GM19238 (cell line): ENCODE measurements around the gene PARP3.

Source experiments
- DNase-seq: peaks from one replicate; pipeline ENCODE4 v3.0.0; 2011; ENCODE audit warnings: low spot score; ENCODE audit not compliant: insufficient read length

The PARP3 gene

DNA sequence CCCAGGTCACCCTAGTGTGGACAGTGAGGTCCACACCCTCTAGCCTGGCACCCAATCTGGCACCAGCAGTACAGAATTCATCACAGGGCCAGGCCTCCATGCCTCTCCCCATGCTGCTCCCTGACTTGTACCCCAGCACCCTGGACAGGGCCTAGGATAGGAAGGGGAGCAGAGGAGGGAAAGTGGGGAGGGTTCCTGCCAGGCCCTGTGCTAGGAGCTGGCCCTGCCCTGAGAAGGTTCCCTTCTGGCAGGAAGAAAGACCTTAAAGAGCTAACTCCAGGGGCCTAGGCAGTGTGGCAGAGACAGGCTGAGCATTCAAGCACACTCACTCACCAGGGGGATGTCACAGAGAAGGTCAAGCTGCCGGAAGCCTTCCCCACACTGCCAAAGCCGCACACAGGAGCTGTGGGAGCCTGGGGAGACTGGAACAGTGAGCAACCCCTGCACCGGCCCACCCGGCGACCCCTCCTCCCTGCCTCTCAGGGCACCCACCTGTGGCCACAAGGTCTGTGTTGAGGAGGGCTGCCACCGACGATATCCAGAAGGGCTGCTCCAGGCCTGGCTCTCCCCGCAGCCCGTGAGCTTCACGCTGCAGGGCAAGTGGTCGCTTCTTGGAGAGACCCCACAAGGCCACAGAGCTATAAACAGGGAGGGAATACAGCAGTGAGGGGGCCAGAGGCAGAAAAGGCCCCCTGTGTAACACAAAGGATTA is 7.9 kb upstream of the PARP3 start:
- DNase-seq = no peak

DNA sequence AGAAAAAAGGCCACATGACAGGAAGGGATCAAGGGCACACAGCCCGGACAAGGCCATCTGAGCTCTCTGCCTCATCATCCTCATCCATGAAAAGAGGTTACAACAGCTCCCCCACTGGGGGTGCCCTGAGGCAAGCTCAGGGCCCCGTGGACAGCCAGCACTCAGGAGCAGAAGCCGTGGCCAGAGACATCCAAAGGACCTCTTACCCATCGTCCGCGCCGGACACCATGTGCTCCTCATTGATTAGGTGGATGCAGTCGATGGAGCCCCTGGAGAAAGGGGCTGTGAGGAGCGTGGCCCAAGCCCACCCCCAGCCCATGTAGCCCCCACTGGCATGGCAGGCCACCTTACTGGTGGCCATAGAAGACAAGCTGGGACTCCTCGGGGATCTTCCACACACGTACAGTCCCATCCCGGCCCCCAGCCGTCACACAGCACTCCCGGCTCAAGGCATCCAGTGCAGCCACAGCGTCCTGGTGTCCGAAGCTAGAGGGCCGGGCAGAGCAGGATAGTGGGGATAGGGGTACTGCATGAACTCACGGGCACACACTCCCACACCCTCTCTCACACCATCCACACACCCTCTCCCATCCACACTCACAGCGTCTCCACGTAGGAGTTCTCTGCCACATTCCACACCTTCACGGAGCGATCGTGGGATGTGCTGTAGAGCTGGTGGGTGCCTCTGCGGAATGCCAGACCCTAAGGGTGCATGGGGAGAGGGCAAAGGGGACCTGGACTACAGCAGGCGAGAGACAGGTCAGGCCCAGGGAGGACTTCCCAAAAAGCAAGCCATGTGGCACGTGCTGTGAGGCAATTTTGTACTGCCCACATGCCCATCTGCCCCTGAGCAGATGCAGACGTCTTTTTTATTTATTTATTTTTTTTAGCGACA is 6.9 kb upstream of the PARP3 start:
- DNase-seq = no peak

DNA sequence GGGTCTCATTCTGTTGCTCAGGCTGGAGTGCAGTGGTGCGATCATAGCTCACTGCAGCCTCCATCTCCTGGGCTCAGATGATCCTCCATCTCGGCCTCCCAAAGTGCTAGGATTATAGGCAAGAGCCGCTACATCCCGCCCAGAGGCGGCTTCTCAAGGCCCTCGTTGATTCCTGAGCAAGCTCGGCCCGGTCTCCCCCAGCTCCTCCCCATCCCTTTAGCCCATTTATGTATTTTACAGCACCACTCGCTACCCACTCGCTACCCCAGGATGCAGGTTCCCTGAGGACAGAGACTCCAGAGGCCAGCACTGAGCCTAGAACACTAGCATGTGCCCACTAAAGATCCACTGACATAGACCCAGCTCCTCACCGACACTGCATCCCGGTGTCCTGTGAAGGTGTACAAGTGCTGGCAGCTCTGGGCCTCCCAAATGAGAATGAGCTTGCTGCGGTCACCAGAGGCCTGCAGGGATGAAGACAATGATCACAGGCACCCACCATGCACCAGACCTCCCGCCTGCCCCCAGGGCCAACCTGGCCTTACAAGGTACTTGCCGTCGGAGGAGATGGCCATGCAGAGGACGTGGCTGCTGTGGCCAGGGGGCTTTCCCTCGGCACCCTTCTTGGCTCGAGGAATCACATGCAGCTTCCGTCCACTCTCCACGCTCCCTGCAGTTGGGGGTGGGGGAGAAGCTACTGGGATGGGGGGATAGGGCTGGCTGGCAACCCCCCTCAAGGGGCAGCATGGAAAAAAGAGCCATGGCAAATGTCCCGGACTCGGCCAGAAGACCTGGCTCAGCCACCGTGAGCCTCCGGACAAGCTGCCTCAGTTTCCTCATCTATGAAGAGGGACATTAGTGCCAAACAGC is 6.0 kb upstream of the PARP3 start:
- no peak for DNase-seq

DNA sequence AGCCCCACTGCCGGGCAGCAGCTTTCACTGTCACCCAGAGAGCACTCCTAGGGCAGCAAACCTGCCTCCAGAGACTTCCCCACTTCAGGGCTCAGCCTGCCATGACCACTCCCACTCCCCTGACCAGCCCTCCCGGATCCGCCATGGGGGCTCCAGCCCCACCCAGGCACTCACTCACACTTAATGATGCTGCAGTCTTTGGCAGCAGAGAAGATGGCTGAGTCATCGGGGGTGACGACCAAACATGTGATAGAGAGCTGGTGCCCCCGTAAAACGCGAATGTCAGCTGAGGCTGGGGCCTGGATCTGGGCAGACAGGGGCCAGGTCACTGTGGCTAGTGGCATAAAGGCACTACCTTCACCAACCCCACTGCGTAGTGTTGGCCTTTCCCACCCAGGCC is 5.1 kb upstream of the PARP3 start:
- no peak for DNase-seq

DNA sequence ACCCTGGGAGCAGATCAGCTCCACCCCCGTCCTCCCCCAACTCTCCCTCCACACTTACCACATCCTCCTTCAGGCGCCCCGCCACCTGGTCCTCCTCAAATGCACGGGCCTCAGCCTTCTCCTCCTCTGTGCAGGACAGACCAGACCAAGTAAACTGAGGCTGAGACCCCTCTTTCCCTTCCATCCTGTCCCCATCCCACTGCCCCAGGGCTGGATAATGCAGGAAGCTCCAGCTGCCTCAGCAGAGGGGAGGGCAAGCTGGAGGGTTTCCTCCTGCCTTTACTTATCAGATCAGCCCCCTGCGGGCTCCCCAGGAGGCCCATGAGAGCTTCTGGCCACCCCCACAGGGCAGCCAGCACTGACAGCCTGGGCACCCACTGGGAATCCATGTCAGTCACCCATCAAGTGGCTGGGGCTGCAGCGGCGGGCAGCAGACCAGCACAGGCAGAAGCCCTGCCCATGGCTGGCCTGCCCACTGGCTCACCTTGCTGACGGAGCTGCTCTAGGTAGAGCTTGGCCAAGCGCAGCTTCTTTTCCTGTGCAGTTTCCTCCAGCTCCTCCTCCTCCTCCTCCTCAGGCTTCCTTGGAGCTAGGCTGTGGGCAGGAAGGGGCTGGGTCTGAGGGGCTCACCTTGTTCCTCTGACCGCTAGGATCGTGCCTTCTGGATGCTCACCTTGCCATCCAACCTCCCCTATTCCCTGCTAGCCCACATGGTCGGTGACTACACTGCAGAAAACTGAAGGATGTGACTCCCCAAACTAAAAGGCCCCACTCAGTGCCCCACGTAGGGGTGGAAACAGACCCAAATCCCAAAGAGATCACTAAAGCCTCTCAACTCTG is 4.3 kb upstream of the PARP3 start:
- DNase-seq = no peak

DNA sequence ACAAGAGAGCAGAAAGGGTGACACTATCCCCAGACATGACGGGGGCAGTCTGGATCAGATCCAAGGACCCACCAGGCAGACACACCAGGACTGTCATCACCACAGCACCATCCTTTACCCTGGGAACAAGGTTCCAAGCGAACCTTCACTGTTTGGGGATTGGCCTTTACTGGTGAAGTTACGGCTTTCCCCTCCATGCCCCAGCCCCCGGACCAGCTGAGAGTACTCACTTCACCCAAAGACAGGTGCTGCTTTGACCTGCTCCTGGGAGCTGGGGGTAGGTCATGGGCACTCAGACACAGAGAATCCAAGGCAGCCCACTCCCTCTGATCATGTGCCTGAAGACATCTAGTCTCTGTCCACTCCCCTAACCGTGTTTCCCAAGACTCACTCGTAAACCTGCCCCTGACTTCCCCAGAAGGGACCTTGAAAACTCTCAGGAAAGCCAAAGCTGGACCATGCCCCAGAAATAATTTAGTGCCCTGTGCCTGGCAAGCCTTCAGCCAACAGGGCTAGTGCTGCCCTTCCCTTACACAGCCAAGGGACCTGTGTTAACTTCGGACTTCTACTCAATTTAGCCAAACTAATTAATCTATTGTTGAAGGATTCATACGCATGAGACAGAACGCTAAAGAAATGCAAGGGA is 3.3 kb upstream of the PARP3 start:
- DNase-seq = no peak

DNA sequence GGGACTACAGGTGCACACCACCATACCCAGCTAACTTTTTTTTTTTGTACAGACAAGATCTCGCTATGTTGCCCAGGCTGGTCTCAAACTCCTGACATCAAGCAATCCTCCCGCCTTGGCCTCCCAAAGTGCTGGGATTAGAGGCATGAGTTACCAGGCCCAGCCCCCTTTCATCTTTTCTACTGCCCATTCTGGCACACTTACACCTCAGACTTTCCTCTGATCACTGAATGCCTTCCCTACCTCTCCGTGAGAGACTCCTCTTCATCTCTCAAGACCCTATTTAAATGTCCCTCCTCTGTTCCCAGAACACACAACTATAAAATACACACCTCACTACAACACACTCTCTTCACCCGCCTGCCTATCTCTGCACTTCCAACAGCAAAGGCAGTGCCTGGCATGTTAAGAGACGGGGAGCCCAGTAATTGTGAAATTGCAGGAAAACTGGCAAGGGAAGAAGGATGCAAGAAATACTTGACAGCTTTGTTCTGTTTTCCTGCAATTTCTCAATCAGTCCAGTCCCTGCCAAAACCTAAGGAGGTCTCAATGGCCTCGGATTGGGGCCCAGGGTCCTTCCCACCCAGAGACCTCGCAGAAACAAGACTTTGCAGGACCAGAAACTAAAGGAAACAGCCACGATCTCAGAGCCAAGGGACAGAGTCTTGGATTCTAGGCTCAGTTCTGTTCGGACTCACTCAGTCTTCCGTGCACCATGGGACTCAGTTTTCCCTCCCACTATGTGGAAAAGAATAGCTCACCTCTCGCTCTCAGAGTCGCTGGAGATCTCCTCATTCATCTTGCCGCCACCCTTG is 1.3 kb upstream of the PARP3 start:
- DNase-seq = no peak

DNA sequence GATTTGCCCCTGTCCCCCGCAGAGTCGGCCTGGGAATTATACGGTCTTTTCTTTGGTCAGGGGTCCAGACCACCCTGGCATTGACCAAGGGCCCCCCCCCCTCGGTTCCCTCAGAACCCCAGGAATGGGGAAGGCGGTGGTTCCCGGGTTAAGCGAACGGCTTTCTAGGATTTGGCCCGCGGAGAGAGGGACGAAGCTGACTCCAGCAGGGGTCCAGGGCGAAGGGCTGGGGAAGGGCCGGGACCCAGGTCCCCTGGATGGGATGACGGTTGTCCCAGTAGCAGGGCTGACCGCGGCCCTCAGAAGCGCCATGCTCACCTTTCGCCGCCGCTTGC is 733 bp upstream of the PARP3 start:
- no peak for DNase-seq

DNA sequence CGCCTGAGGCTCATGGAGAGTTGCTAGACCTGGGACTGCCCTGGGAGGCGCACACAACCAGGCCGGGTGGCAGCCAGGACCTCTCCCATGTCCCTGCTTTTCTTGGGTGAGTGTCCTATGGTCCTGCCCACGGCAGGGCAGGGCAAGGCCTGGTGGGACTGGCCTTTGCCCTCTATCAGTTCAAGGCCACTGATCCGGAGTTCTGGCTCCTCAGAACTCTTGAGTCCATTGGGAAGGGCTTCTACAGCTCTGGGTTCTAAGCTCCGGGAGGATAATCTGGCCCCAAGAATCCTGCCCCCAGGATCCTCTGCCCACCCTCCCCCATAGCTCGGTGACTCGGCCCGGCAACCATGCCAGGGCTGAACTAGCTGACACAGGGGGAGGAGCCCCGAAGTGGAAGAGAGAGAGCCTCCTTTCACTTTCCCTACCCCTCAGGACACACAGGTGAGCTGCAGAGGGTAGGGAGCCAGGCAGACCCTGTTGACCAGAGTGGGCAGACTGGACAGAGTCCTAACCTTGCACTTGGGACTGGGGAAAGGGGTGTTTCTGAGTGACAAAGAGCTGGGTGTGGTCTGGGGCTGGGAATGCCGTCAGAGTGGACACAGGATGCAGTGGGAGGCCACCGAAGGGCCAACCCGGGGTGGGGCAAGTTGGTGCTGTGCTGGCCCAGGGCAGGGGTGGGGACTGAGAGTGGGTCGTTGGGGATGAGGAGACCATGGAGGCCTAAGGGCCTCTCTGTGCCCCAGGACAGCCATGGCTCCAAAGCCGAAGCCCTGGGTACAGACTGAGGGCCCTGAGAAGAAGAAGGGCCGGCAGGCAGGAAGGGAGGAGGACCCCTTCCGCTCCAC is 664 bp downstream of the PARP3 start:
- DNase-seq = peak; percentile 89

DNA sequence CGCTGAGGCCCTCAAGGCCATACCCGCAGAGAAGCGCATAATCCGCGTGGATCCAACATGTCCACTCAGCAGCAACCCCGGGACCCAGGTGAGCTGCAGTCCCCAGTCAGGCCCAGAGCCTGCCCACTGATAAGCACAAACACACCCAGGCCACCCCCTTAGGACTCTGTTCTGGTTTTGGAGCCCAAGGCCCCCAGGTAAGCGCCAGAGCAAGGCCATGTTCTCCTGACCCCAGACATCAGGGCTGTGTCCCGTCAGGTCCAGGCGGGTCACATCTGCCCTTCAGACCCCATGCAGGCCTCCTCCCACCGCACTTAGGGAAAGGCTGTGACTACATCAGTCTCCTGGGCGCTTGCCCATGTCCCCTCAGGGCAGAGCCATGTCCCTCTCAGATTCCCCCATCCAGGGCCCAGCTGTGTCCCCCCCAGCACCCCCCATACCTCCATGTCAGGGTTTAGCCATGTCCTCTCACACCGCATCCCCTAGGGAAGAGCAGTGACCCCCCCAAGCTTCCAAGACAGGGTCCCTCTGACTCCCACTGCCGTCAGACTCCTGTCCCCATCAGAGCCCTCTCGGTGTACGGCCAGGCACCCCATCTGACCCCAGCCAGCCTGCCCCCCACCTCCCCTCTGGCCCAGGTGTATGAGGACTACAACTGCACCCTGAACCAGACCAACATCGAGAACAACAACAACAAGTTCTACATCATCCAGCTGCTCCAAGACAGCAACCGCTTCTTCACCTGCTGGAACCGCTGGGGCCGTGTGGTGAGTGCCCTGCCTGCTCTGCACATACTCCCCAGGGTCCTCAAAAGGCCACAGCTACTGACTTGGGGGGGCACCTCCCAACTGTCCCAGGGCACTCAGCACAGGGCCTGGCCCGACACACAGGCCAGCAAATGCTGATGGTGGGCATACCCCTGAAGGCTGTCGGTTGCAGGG is 1.6 kb downstream of the PARP3 start:
- no peak for DNase-seq

DNA sequence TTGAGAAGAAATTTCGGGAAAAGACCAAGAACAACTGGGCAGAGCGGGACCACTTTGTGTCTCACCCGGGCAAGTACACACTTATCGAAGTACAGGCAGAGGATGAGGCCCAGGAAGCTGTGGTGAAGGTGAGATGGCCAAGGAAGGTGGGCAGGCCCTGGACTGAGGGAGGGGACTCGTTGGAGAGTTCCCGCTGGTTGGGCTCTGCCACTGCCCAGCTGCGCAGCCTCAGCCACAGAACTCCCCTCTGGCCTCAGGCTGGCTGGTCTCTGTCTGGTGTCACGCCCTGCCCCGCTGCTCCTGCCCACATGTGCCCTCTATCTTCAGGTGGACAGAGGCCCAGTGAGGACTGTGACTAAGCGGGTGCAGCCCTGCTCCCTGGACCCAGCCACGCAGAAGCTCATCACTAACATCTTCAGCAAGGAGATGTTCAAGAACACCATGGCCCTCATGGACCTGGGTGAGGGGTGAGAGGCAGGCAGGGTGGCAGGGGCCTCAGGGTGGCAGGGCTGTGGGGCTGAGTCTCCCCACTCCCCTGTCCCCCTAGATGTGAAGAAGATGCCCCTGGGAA is 2.4 kb downstream of the PARP3 start:
- no peak for DNase-seq

DNA sequence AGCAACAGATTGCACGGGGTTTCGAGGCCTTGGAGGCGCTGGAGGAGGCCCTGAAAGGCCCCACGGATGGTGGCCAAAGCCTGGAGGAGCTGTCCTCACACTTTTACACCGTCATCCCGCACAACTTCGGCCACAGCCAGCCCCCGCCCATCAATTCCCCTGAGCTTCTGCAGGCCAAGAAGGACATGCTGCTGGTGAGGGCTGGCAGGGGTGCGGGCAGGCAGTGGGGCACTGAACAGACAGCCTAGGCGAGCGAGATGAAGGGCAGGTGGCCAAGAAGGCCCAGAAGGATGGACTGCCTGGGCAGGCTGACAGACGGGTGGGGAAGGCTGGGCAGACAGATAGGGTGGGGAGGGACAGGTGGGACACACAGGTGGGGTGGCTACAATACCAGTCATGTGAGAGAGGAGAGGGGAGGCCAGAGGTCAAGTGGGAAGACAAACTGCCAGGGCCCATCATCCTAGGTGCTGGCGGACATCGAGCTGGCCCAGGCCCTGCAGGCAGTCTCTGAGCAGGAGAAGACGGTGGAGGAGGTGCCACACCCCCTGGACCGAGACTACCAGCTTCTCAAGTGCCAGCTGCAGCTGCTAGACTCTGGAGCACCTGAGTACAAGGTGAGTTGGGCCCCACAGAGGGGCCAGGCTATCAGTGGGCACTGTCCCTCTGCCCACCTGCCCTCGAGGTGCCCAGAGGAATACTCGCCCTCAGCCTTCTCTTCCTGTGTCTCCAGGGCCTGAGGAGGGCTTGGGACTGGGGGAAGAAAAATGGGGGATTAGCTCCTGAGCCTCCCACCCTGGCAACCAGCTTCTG is 3.1 kb downstream of the PARP3 start:
- no peak for DNase-seq

DNA sequence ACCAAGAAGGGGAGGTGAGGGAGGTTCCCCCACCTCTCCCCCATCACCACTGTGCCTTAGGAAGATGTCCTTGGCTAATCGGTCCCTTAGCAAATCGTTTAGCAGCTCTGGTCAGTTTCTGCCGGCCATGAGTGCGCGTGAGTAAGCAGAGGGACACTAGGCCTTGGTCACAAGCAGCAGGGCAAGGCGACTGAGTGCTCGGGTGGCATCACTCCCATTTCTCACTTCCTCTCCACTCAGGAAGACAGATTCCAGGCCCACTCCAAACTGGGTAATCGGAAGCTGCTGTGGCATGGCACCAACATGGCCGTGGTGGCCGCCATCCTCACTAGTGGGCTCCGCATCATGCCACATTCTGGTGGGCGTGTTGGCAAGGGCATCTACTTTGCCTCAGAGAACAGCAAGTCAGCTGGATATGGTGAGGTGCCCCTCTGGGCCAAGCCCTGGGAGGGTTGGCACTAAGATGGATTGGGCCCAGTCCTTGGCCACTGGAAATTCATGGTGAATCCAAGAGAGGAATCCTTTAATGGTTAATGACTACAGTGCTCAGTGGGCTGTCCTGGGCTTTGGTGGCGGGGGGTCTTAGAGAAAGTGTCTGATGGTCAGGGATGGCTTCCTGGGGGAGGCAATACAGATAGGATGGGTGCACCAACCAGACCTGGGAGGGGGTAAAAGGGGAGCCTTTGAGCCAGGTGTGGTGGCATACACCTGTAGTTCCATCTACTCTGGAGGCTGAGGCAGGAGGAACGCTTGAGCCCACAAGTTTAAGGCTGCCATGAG is 4.0 kb downstream of the PARP3 start:
- no peak for DNase-seq

DNA sequence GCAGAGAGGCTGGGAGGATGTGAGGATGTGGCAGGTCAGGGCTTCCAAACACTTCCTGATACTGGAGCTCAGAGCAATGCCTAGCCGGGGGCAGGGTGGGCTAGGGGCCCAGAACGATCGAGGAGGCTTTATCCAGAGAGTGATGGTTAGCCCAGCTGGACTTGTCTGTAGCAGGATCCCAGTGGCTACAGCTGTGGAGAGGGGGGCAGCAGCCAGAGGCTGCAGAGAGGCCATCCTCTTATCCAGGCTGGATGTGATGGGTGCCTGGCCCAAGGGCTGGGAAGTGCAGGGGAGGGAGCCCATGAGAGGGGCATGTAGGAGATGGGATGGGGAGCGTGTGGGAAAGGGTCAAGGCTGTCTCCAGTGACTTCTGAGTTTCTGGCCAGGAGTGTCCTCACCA is 4.6 kb downstream of the PARP3 start:
- DNase-seq = no peak

DNA sequence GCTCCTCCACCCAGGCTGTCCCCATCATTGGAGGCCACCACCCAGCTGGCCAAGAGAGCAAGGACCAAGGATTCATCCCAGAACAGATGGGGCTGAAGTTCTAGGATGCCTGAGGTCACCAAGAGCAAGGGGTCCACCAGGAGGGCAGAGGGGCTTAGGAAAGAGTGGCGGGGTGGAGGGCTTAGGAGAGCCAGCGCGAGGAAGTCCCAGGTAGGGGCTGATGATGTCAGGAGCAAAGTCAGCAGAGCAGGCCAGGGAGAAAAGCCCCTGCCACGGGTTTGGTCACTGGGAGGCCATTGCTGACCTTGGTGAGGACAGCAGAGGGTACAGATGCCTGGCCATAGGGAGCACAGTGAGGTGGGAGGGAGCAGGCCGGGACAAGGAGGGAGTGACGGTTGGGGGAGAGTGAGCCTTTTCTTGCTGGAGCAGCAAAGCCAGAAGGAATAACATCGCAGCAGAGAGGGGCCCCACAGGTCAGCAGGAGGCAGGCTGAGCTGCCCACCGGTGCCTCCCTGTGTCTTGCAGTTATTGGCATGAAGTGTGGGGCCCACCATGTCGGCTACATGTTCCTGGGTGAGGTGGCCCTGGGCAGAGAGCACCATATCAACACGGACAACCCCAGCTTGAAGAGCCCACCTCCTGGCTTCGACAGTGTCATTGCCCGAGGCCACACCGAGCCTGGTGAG is 5.2 kb downstream of the PARP3 start:
- no peak for DNase-seq
